A549 (cell line): ENCODE results near the gene ANLN.

Source experiments
- CEBPB ChIP-seq, 2 experiments: fragments of >200 bp in 1 of 2; sonication (Bioruptor Twin) in 1 of 2; formaldehyde crosslinking in 1 of 2; IDR thresholded peaks; 2 replicates each; pipeline ENCODE4 v1.6.1; 2012 to 2016
- CHD2 ChIP-seq: fragments of 150-350 bp; IDR thresholded peaks from 2 replicates; pipeline ENCODE4 v1.6.1; 2014; ENCODE audit warnings: low read length; ENCODE audit not compliant: partially characterized antibody
- HOXB13 ChIP-seq: fragments of 250-450 bp; sonication (Bioruptor Pico); IDR thresholded peaks from 2 replicates; pipeline ENCODE4 v1.5.0; 2020; ENCODE audit warnings: low read depth, mild to moderate bottlenecking, moderate library complexity
- JUN ChIP-seq, 2 experiments: fragments of >200 bp; sonication (Bioruptor Twin); formaldehyde crosslinking; IDR thresholded peaks; 2 replicates in 1 of 2; 3 replicates in 1 of 2; pipeline ENCODE4 v1.6.1; 2016 to 2017
- POLR2A ChIP-seq: IDR thresholded peaks from 2 replicates; pipeline ENCODE4 v1.6.1; 2012; ENCODE audit warnings: mild to moderate bottlenecking, low read length

GRCh38 chr7:36468370-36469101 lies 78.9 kb downstream of the ANLN start:
- TF ChIP-seq HOXB13 (CRISPR knock-in tag), result no peak
- TF ChIP-seq JUN (IDR thresholded peaks at IDR 0.05), result no peak
- TF ChIP-seq POLR2A, result no peak
- TF ChIP-seq CHD2, result no peak
- TF ChIP-seq CEBPB (IDR thresholded peaks at IDR 0.05), result no peak
